Activated gamma-delta T cell treated with Interleukin-2 at 50 U/mL for 16 hours (primary cell): Measurements from ENCODE around the gene TMF1.
A peak's percentile ranks its signal among the peaks of the same experiment; 100 is the strongest.

Experiments used
- DNase-seq: peaks from one replicate; pipeline ENCODE4 v3.0.0-alpha.2; 2020

The TMF1 gene

DNA sequence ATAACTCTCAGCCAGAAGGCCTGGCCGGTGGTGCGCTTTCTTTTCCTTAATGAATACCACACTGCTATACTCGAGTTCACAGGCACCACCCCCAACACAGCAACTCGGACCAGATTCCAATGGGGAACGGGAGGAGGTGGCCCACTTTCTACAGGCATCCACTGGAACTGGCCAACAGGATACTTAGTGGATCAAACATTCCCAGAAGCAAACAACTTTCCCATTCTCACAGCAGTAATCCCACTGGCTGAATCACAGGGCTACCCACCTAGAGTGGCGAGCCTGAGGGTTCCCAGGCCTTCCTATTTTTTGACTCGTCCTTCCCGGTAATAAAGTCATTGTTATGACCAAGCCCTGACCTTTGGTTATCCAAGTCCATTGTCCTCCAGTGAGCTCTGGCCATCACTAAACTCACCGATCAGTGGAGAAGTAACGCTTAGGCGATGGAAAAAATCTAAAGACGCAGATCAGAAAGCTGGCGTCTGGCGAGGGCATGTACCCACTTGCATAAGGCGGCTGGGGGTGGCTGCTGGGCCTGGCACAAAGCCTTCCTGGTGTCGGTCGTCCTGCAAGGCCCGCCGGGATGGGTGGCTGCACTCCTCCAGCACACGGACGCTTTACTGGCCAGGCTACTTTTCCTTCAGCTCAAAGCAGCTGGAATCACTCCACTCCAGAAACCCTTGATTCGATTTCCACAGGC lies 39.9 kb downstream of the TMF1 start:
- DNase-seq: no peak

DNA sequence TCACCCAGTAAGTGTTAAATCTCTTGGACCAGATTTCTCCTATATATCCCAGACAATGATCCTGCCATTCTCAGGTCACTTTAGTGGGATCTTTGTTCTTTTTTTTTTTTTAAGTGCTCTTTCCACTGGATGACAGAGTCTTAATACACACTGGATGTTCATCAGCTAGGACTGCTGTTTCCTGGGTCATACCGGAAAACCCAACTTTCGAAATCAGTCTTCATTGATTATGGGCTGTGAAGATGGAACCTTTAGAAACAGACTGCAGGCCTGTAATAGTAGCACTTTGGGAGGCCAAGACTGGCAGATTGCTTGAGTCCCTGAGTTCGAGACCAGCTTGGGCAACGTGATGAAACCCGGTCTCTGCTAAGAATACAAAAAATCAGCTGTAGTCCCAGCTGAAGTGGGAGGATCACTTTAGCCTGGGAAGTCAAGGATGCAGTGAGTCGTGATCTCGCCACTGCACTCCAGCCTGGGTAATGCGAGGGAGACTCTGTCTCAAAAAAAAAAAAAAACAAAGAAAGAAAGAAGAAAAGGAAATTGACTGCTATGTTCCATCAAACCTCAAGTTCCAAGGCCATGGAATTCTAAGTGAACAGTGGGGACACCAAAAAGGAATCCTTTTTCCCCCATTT lies 40.9 kb downstream of the TMF1 start:
- no peak for DNase-seq

DNA sequence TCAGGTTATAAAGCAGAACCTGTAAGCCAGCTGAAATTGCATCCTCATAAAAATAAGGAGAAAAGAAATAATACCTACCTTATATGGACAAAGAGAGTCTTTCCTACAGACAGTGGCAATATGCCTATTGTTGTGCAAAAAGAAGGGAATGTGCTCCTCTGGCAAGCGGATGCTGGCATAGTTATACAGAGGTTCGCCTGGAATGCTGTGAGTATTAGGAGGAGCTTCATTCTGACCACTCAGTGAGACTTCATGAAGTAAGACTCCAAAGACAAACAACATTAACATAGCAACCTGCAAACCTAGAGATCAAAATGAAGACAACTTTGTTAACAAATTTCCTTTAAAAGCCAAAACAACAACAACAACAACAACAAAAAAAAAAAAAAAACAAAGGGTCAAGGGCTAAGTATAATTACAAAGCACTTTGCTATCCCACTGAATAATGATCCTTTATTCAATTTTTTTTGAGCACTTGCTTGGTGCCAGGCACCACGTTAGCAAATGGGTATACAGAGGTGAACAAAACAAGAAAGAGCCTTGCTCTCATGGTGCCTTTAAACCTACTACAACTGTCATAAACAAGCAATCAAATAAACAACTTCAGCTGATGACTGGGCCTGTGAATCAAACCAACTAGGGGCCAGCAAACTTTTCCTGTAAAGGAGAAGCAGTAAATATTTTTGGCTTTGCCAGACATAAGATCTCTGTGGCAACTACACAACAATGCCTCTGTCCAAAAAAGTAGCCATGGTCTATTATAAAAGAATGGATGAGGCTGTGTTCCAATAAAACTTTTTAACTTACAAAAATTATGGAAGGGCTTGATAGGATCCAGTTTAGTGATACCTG lies 42.3 kb downstream of the TMF1 start:
- no peak for DNase-seq

DNA sequence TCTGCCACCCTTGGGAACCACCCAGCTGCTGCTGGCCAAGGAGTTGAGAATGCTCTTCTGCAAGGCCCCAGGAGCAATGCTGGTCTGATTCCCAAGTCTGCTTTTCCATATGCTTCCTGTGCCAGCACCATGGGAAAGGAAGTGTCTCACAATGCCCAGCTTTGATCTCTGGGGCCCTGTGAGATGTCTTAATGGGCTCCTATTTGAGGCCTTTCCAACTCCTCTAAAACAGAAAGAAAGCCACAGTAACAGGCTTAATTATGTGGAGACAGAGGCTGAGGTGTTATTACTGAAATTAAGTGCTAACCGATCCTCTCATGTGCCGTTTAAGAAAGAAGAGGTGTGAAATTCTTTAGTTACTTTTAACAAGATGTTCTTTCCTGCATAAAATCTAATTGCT lies 43.2 kb downstream of the TMF1 start:
- DNase-seq: no peak

DNA sequence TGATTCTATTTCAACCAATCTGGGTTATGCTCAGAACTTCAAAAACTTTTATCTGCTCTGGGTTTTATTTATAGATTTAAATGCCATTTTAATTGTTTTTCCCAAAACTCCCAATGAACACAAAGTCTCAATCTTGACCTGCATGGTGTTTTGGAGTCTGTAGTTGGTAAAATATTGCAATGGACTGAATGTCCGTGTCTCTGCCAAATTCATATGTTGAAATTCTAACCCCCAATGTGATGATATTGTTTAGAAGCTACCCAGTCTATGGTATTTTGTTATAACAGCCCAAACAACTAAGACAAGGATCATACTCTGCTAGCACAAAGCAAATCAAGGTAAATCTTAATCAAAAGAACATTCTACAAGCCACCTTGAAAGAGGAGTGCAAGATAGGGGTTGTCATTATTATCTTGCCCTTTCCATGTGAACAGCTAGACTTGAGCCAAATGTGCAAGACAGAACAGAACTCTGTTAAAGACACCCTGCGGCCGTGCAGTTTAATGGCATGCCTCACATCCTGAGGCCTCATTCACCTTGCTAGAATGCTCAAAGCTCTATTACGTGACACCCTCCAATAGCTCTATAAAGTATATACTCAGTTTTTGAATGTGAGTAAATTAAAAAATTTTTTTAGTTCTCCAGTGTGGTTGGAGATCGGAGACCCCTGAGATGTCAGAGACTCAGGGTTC lies 46.2 kb downstream of the TMF1 start:
- no peak for DNase-seq

DNA sequence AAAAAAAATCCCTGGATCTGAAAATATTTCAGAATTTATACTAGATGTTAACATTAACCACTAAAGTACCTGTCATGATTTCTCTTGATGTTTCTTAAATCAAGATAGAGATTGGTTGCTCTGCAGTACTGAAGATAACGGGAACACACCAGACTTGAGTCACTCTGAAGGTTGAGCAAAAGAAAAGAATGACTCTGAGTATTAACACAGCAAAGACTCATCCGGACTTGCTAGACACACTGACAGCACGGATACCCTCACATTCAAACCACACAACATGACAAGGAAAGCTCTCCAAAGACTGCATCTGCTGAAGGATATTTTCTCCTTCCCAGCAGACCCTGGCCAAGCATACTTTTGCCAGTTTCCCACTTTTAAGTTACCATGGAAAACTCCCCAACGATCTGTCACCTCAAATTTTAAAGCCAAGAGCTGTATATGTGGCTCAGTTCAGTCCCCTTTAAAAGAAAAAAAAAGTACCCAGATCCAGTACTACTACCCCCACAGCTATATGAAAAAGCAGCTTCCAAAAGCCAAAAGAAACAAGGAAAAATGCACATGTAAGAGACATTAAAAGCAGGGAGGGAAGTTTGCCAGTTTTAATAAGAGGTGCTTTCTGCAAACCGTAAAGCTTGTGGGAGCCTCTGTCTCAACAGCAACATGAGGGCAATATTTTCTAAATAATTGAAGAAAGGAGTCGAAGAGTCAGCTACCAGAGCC lies 46.9 kb downstream of the TMF1 start:
- no peak for DNase-seq

DNA sequence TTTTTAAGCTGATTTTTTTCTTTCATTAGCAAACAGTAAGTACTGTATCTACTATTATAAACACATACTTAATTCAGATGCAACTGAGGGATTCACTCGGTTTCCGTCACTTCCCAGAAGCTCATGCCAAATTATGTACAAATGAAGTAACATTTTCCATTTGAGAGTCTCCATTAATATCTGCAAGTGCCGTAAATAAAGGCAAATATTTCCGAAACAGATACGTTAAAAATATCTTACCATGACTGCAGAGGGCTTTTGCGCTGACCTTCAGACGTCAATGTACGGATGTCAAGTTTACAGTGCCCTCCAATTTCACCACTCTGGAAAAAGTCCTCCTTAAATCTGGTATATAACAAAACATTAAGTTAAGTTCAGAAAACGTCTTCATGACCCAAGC lies 48.0 kb downstream of the TMF1 start:
- DNase-seq: no peak

DNA sequence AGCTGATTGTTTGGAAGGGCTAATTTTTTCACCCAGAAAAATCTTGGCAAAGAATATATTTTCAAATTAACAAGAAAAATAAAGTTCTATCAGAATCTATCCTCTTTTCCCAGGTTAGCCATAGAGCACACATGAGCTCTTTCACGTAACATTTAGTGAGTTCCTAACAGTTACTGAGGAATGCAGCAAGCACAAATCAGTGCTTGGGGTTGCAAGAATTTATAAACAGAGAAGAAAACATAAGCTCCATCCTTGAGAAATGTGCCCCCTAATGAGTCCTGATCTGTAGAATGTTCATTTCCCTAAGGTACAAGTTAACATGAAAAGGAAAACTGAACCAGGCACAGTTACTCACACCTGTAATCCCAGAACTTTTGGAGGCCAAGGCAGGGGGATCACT lies 52.5 kb downstream of the TMF1 start:
- no peak for DNase-seq

DNA sequence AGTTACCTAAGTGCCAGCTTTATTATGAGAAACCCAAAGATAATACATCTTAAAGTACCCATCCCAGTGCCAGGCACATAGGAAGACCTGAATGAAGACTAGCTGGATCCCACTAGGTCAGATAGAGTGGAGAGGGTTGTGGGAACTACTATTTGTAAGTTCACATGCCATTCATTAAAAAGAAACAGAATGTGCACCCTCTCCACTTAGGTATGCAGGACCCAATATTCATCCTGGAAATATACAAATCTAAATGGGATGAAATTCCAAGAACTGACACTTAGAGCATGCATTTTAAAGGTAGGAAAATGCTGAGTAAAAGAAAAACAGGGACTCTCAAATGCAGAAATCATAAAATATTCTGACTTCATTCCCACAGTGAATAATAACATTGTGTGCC lies 53.0 kb downstream of the TMF1 start:
- DNase-seq: no peak

DNA sequence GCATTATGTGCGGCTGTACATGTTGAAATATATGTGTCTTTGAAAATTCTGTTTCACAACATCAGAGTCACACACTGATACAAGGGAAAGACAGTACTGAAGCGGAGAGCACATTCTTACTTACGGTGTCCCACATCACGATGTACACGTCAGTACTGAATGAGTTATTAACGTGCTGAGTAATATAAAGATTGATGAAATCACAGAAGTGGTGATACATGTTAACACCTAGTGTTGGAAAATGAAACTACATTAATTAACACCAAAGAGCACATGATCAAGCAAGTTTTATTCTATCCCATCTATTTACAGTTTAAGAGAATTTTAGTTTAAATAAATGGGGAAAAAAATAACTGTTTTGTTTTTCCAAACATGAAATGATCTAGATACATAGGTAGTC lies 54.2 kb downstream of the TMF1 start:
- DNase-seq: no peak

DNA sequence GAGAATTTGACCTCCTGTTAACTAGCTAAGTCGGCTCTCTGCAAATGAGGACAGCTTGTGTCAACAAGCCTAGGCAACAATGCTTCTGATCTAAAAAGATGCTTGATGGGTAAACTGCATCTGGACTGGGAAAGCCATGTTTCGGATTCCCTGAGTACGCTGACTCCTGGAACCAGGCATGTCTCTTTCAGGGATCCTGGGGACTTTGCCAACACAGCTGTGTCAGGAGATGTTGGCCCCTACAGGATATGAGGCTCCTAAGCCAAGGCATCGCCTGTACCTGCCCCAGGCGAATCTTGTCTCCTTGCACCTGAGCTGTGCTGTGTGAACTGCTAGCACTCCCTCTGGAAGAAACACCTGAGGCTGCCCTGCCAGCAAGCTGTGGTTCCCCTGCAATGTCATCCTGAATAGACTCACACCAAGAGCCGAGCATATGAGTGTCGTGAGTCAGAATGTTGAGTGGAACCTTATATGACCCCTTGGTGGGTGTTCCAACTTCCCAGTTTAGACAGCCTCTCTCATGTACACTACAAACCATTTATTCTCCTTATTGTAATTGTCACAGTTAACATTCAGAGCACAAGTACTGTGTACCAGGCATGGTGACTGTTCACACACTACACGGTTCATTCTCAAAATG lies 55.7 kb downstream of the TMF1 start:
- DNase-seq: no peak

DNA sequence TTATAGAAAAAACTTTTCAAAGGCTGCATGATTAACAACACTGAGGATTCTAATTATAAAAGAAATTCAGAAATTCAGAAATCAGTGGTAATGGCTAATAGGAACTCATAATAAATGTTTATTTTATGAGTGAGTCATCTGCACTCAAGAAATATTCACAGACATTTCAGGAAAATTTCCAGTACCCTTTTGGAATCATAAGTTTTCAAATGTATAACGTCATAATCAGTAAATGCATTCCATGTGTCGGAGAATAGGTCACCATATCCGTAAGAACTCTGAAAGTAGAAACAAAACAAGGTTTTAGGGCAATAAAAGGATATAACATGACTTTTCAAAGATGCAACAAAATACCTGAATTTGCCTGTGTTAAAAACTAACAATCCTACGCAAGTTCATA lies 63.4 kb downstream of the TMF1 start:
- no peak for DNase-seq

DNA sequence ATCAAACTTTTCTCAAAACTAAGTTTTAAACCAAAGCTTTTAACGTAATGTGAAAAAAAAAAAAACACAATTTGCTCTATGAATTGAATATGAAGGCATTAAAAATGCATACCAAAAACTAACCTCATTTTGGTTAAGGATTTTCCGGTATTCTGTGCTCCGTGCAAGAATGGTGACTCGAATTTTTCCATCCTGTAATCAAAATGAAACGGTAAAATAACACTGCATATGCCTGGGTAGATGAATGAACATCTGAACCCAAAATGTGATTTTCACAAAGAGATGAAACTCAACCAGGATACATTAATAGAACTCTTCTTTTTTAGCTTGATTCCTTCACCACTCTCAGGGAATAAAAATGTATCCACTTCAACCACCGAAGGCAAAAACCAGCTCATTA lies 64.8 kb downstream of the TMF1 start:
- DNase-seq: no peak

DNA sequence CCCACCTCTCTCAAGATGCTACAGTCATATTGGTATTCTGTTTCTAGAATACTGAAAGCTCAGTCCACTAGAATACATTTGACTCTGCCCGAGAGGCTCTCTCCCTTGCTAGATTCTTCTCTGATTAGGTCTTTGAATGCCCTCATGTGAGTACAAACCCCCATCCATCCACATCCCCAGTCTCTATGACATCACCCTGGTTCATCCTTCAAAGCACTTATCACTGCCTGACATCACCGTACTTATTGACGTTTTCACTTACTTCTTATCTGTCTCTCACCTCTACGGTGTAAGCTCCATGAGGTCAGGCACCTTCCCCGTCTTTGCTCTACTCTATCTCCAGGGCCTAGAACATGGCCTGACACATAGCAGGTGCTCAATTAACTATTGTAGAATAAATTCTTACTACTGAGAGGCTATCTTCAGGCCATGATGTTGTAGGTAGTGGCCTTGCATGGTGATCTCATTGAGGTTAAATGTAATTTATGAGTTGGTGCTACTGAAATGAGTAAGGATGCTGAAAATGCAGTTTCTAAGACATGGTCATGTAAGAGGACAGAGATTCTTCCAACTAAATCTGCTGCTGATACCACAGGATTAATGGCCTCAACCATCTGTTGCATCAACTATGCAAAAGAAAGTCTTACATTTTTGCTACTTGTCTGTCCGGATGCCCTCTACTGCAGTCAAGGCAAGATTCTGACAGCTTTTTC lies 65.5 kb downstream of the TMF1 start:
- DNase-seq: no peak

DNA sequence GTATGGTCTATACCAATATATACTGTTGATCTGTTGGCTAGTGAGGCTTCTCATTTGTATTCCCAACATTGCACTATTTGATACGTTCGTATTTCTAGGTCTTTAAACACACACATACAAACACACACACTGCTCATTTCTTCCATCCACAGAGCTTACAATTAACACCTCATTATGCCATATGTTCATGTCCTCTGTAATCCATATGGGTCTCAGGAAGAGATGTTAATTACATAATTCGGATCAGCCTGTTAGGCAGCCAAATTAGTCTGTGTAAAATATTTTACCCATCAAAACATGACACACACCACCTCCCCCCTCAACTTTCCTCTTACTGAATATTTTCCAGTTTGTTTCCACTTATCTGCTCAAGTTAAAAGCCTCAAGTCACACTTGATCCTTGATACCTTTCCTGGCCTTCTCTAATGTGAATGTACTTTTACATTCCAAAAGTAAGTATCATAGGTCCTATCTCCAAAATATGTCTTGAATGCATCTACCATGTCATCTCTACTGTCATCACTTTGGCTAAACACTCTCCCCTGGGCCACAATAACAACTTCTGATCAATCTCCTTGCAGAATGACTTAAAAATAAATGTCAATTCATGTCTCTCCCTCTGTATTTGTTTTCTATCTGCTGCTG lies 66.9 kb downstream of the TMF1 start:
- no peak for DNase-seq

DNA sequence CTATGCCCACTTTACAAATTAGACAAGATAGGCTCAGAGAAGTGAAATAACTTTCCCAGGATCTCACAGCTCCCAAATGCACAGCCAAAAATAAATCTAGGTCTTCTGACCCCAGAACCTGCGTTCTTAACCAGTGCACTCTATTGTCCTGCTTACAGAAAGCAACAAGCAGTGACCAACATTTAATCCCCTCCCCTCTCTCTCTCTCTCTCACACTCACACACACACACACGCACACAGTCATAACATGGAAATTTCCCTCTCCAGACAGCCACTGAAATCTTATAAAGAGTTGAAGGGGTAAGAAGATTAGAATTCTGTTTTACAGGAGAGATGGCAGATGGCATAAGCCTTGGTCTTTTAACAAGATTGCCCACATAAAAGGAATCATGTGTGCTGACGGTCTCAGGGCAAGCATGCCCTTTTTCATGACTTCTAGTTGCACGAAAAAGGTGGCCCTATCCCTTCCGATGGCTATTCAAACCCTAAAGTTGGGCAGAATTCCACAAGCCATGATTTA lies 68.1 kb downstream of the TMF1 start:
- DNase-seq: no peak

DNA sequence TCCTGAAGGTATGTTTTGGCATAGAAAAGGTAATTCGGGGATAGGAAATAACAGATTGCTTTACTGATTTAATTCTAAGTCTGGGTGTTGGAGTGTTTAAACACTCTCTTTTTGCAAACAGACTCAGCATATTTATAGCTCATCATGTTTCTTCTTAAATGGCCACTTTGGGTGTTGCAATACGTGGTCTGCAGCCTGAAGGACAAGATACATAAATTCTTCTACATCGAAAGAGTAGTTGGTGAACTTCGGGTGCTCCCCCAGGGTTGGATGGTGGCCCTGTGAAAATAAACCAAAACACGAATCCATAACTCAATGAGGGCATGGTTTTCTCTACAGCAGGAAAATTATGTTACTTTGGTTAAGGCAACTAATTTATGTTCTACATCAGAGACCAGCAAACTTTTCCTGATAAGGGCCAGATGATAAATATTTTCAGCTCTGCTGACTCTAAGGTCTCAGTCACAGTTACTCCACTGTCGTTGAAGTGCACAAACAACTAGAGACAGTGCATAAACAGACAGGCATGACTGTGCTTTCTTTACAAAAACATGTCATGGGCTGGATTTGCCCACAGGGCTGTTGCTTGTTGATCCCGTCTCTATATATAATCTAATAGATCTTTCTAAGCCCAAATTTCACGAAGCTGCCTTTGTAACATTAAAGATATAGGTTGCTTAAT lies 74.5 kb downstream of the TMF1 start:
- no peak for DNase-seq

DNA sequence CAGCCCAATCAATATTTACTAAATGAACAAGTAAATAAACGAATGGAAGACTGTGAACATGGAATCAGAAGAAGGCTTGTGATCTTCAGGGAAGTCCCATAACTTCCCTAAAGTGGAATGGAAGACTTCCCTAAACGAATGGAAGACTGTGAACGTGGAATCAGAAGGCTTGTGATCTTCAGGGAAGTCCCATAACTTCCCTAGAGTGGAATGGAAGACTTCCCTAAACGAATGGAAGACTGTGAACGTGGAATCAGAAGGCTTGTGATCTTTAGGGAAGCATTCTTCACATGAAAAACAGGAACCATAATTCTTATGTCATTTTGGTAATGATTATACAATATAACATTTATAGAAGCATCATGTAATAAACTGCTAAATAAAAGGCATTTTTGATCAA lies 77.4 kb downstream of the TMF1 start:
- DNase-seq: no peak

DNA sequence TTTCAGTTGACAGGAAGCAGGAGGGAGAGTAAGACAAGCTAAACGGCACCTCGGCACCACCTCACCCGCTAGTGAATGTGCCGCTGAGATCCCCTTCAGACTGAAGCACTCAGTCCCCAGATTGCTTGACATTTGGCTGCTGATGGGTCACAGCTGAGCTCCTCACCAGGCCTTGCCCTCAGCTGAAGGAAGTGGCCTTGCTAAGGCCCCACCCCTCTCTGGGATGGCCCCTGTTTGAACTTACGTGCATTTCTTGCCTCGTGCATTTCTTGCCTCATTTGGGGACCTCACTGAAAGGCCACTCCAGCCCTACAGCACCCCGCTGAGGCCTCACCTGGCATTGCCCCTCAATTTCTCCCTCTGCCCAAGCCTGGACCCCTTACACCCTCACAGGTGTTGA lies 78.5 kb downstream of the TMF1 start:
- DNase-seq: no peak

DNA sequence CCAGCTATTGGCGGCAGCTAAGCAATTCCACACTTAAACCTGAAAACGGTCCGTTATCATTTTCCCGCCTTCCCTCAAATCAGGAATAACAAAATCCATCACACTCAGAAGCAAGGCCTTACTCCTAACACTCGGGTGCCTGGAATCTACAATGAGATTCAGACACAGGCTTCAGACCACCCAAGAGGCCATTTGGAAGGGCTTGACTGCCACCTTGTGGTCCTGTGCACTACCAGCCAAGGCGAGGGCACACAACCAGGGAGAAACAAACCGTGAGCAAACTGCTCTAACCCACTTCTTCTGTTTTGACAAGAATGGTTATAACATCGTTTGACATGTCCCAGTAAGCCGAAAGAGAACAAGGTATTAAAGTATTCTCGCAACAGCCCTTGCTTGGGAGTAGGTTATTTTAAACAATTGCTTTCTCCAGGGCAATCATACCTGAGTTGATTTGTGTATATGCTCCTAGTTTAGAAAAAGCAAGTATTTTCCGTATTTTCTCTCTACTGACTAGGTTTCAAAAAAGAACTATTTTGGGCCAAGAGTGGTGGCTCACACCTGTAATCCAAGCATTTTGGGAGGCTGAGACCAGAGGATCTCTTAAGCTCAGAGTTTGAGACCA lies 79.7 kb downstream of the TMF1 start:
- DNase-seq: peak; percentile 11
